Measurements from ENCODE around the gene SLC44A3.
A peak's percentile ranks its signal among the peaks of the same experiment; 100 is the strongest.

Gene SLC44A3

GRCh38 chr1:94801919-94802546 is 18.1 kb upstream of the SLC44A3 start:
- peak; percentile 71 for DNase-seq

GRCh38 chr1:94803106-94803505 is 17.1 kb upstream of the SLC44A3 start:
- no peak for DNase-seq

- peak; percentile 15 for DNase-seq
Measured at GRCh38 chr1:94803517-94804441, 16.4 kb upstream of the SLC44A3 start.

- DNase-seq, result no peak
Measured at GRCh38 chr1:94804442-94804837, 15.7 kb upstream of the SLC44A3 start.

- DNase-seq, result peak; percentile 14
Measured at GRCh38 chr1:94805912-94806311, 14.2 kb upstream of the SLC44A3 start.

GRCh38 chr1:94806441-94806871 is 13.7 kb upstream of the SLC44A3 start:
- peak; percentile 72 for DNase-seq

GRCh38 chr1:94807742-94808491 is 12.2 kb upstream of the SLC44A3 start:
- DNase-seq, result no peak

GRCh38 chr1:94808669-94809068 is 11.5 kb upstream of the SLC44A3 start:
- no peak for DNase-seq

- DNase-seq, result no peak
Measured at GRCh38 chr1:94812985-94813384, 7.2 kb upstream of the SLC44A3 start.

GRCh38 chr1:94816030-94816429 is 4.1 kb upstream of the SLC44A3 start:
- DNase-seq, result no peak

GRCh38 chr1:94817712-94818111 is 2.4 kb upstream of the SLC44A3 start:
- DNase-seq, result no peak

GRCh38 chr1:94819238-94819944 is 766 bp upstream of the SLC44A3 start:
- no peak for DNase-seq

- no peak for DNase-seq
Measured at GRCh38 chr1:94820936-94821335, 779 bp downstream of the SLC44A3 start.

- DNase-seq, result peak; percentile 98
Measured at GRCh38 chr1:94821636-94822305, 1.6 kb downstream of the SLC44A3 start.

- DNase-seq, result no peak
Measured at GRCh38 chr1:94823116-94823515, 3.0 kb downstream of the SLC44A3 start.

- DNase-seq, result no peak
Measured at GRCh38 chr1:94825936-94826335, 5.8 kb downstream of the SLC44A3 start.

- no peak for DNase-seq
Measured at GRCh38 chr1:94827434-94827833, 7.3 kb downstream of the SLC44A3 start.

- no peak for DNase-seq
Measured at GRCh38 chr1:94828251-94828650, 8.1 kb downstream of the SLC44A3 start.

GRCh38 chr1:94831641-94832040 is 11.5 kb downstream of the SLC44A3 start:
- DNase-seq, result no peak

GRCh38 chr1:94832446-94832845 is 12.3 kb downstream of the SLC44A3 start:
- no peak for DNase-seq

- DNase-seq, result no peak
Measured at GRCh38 chr1:94832931-94833585, 12.9 kb downstream of the SLC44A3 start.

GRCh38 chr1:94836891-94837290 is 16.7 kb downstream of the SLC44A3 start:
- no peak for DNase-seq

Data from DMS 273 treated with DMSO at 0.1 percent for 48 hours (cell line).